HEK293T (cell line): ENCODE results near the gene CLASP2.

Source experiments
- CTCF ChIA-PET: fragments of 350-600 bp; formaldehyde crosslinking; extraction: SDS; loops from one replicate; lab custom pipeline; 2021; ENCODE audit warnings: antibody characterized with exemption, inconsistent platforms; lab: Yijun Ruan, JAX
- POLR2A ChIA-PET: fragments of 350-600 bp; formaldehyde crosslinking; extraction: SDS; loops from one replicate; lab custom pipeline; 2020; ENCODE audit warnings: antibody characterized with exemption, inconsistent platforms; lab: Yijun Ruan, JAX
- DNase-seq: peaks from one replicate; pipeline ENCODE4 v3.0.0; 2012; ENCODE audit warnings: mixed read lengths; ENCODE audit errors: extremely low spot score
- ARNT ChIP-seq: fragments of 450-650 bp; IDR thresholded peaks from 2 replicates; pipeline ENCODE4 v1.6.1; 2017; ENCODE audit warnings: mild to moderate bottlenecking
- BHLHE40 ChIP-seq: fragments of 450-650 bp; IDR thresholded peaks from 2 replicates; pipeline ENCODE4 v1.6.1; 2016; ENCODE audit warnings: mild to moderate bottlenecking, moderate library complexity, borderline replicate concordance
- CTBP1 ChIP-seq: fragments of 450-650 bp; IDR thresholded peaks from 2 replicates; pipeline ENCODE4 v1.6.1; 2016; ENCODE audit warnings: borderline replicate concordance
- ELF4 ChIP-seq: fragments of 450-650 bp; IDR thresholded peaks from 2 replicates; pipeline ENCODE4 v1.6.1; 2017; ENCODE audit warnings: antibody characterized with exemption
- FOXA1 ChIP-seq: fragments of 450-650 bp; IDR thresholded peaks from 2 replicates; pipeline ENCODE4 v1.6.1; 2016; ENCODE audit warnings: mild to moderate bottlenecking
- FOXK2 ChIP-seq: fragments of 450-650 bp; IDR thresholded peaks from 2 replicates; pipeline ENCODE4 v1.6.1; 2016; ENCODE audit warnings: mild to moderate bottlenecking
- FOXM1 ChIP-seq: fragments of 450-650 bp; IDR thresholded peaks from 2 replicates; pipeline ENCODE4 v1.6.1; 2017; ENCODE audit warnings: mild to moderate bottlenecking, borderline replicate concordance
- HDGF ChIP-seq: fragments of 450-650 bp; IDR thresholded peaks from 2 replicates; pipeline ENCODE4 v1.6.1; 2017; ENCODE audit warnings: antibody characterized with exemption, borderline replicate concordance
- L3MBTL2 ChIP-seq: fragments of 450-650 bp; conservative IDR thresholded peaks from 2 replicates; pipeline ENCODE4 v1.6.1; 2016; ENCODE audit warnings: mild to moderate bottlenecking
- LEF1 ChIP-seq: fragments of 450-650 bp; IDR thresholded peaks from 2 replicates; pipeline ENCODE4 v1.6.1; 2017; ENCODE audit warnings: mild to moderate bottlenecking, borderline replicate concordance
- NFRKB ChIP-seq: fragments of 450-650 bp; IDR thresholded peaks from 2 replicates; pipeline ENCODE4 v1.6.1; 2016; ENCODE audit warnings: mild to moderate bottlenecking, moderate library complexity
- SP1 ChIP-seq: fragments of 450-650 bp; IDR thresholded peaks from 2 replicates; pipeline ENCODE4 v1.6.1; 2017
- SUZ12 ChIP-seq: fragments of 450-650 bp; IDR thresholded peaks from 2 replicates; pipeline ENCODE4 v1.6.1; 2016; ENCODE audit warnings: mild to moderate bottlenecking
- TARDBP ChIP-seq: fragments of 450-650 bp; IDR thresholded peaks from 2 replicates; pipeline ENCODE4 v1.6.1; 2016
- ZNF384 ChIP-seq: fragments of 450-650 bp; IDR thresholded peaks from 2 replicates; pipeline ENCODE4 v1.6.1; 2016
- TF ChIP-seq, protein P1 (sequence below): fragments of 450-650 bp; IDR thresholded peaks from 2 replicates; pipeline ENCODE4 v1.6.1; 2016

CLASP2 gene

DNA sequence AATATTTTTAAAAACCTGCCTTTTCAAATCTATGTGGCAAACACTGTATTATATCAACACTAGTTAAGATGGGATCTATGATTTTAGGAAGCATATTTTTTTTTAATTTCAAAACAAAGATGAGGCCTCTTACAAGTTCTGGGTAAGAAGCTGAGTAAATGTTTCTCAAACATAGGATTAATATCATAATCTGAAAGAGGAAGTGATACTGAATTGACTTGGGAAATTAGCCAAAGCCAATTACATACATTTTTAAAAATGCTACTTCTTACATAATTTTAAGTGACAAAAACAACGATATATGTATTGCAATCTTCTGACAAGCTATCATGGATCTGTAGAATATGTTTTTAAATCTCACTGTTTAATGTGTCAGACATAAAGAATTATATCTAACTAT is 142.7 kb downstream of the CLASP2 start:
- no peak for DNase-seq
- TF ChIP-seq FOXM1 (no peak), SP1 (no peak), ARNT (no peak), NFRKB (no peak), ZNF384 (no peak), TARDBP (no peak), L3MBTL2 (no peak), SUZ12 (no peak), HDGF (no peak), CTBP1 (no peak), FOXA1 (no peak), LEF1 (no peak), FOXK2 (no peak), BHLHE40 (no peak), ELF4 (no peak)
- TF ChIP-seq, protein P1, sequence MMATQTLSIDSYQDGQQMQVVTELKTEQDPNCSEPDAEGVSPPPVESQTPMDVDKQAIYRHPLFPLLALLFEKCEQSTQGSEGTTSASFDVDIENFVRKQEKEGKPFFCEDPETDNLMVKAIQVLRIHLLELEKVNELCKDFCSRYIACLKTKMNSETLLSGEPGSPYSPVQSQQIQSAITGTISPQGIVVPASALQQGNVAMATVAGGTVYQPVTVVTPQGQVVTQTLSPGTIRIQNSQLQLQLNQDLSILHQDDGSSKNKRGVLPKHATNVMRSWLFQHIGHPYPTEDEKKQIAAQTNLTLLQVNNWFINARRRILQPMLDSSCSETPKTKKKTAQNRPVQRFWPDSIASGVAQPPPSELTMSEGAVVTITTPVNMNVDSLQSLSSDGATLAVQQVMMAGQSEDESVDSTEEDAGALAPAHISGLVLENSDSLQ = no peak
- ChIA-PET CTCF (no interaction called here), POLR2A (no interaction called here)

DNA sequence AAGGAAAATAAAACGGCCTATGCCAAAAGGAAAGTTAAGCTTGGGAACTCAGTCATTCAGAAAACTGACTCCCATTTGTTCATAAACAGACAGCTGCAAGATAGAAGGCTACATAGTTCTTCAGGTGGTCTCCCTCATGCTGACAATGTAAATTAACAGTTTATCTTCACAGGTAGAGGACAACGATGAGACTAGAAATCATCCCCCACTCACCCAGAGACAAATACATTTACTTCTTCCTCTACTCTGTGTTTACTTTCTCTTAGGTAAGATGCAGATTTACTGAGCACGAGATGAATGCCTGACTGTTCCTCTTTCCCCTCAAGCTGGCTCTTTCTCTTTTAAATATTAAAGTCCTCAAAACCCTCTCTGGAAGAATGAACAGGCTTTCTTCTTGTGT is 160.2 kb downstream of the CLASP2 start:
- no peak for DNase-seq
- TF ChIP-seq LEF1 (no peak), SP1 (no peak), TARDBP (no peak), NFRKB (no peak), BHLHE40 (no peak), ARNT (no peak), FOXA1 (no peak), CTBP1 (no peak)
- TF ChIP-seq, protein P1 = no peak
- ChIA-PET POLR2A (no interaction called here), CTCF (interaction anchor here (0.8 to 1.1 kb wide), 2 partner anchors 15 to 17 kb away, joined by 3 read pairs; no protein-coding TSS in a partner anchor)

DNA sequence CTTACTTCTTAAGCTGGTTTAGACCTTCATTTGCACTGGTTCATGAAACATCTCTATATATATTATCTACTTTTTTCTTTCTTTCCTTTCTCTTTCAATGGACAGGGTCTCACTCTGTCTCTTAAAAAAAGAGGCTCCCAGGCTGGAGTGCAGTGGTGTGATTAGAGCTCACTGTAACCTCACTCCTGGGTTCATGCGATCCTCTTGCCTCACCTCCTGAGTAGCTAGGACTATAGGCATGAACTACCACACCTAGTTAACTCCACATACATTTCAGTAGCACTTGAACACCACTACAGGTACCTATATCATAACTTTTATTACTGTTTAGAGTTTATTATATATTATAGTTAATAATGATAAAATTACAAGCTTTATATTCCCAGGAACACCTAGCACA is 160.8 kb downstream of the CLASP2 start:
- POLR2A ChIA-PET = no interaction called here
- CTCF ChIA-PET = interaction anchor here (0.8 to 1.1 kb wide), 2 partner anchors 15 to 16 kb away, joined by 3 read pairs; no protein-coding TSS in a partner anchor
- TF ChIP-seq BHLHE40 (no peak), ELF4 (no peak), SP1 (no peak), ARNT (no peak), SUZ12 (no peak), FOXM1 (no peak), FOXA1 (no peak), LEF1 (no peak), NFRKB (no peak), CTBP1 (no peak), HDGF (no peak), ZNF384 (no peak), FOXK2 (no peak), L3MBTL2 (no peak), TARDBP (no peak)
- TF ChIP-seq, protein P1 = no peak
- DNase-seq = no peak

DNA sequence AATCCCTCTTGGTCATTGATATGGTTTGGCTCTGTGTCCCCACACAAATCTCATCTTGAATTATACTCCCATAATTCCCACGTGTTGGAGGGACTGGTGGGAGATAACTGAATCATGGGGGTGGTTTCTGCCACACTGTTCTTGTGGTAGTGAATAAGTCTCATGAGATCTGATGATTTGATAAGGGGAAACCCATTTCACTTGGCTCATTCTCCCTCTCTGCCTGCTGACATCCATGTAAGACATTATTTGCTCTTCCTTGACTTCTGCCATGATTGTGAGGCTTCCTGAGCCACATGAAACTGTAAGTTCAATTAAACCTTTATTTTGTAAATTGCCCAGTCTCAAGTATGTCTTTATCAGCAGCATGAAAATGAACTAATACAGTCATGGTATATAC is 171.0 kb downstream of the CLASP2 start:
- POLR2A ChIA-PET = no interaction called here
- CTCF ChIA-PET = no interaction called here
- DNase-seq = no peak
- TF ChIP-seq, protein P1 = no peak
- no peak for TF ChIP-seq L3MBTL2
- no peak for TF ChIP-seq TARDBP
- no peak for TF ChIP-seq CTBP1
- no peak for TF ChIP-seq HDGF
- no peak for TF ChIP-seq FOXK2
- TF ChIP-seq ELF4 = no peak
- no peak for TF ChIP-seq BHLHE40
- no peak for TF ChIP-seq SUZ12
- no peak for TF ChIP-seq NFRKB
- no peak for TF ChIP-seq ARNT
- no peak for TF ChIP-seq SP1
- no peak for TF ChIP-seq FOXM1
- no peak for TF ChIP-seq FOXA1
- TF ChIP-seq ZNF384 = no peak
- no peak for TF ChIP-seq LEF1

DNA sequence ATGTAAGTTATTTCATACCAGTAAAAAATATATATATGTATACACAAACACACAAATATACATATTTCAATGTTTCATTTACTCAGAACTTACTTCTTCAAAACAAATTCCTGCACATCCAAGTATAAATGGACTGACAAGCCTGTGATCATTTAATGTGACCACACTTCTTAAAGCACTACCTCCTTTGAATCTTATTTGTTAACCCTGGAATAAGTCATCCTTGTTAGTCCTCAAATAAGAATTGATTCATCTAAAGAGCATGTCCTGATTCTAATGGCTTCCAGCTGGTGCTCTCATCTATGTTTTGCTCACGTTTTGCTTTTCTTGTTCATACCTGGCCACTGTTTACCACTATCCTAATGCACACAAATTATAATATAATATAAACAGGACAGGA is 173.9 kb downstream of the CLASP2 start:
- DNase-seq = no peak
- CTCF ChIA-PET = no interaction called here

More for the DNA sequence above, 173.9 kb downstream of the CLASP2 start:
- TF ChIP-seq L3MBTL2 = no peak
- TF ChIP-seq FOXK2 = no peak
- no peak for TF ChIP-seq TARDBP
- TF ChIP-seq, protein P1 = no peak
- no peak for TF ChIP-seq SP1
- POLR2A ChIA-PET = no interaction called here
